HepG2 (cell line): ENCODE results near the gene ZFHX3.

Source experiments
- MYC ChIP-seq: sonication (generic); formaldehyde crosslinking; IDR thresholded peaks from 2 replicates; pipeline ENCODE4 v1.9.0; 2021; ENCODE audit warnings: missing genetic modification reagents, borderline replicate concordance
- PHB2 ChIP-seq: fragments of 450-650 bp; IDR thresholded peaks from 2 replicates; pipeline ENCODE4 v1.6.1; 2018; ENCODE audit not compliant: partially characterized antibody
- SP1 ChIP-seq, 2 experiments: fragments of 450-650 bp in 1 of 2; sonication (generic) in 1 of 2; formaldehyde crosslinking in 1 of 2; IDR thresholded peaks; 2 replicates each; pipeline versions ENCODE4 v1.4.0 to v1.6.1; 2016 to 2020; ENCODE audit warnings: missing genetic modification reagents in 1 of 2
- ZBTB40 ChIP-seq, 2 experiments: fragments of 450-650 bp in 1 of 2; sonication (generic) in 1 of 2; formaldehyde crosslinking in 1 of 2; IDR thresholded peaks; 2 replicates each; pipeline versions ENCODE4 v1.6.1 to v1.8.0; 2016 to 2022; ENCODE audit warnings: antibody characterized with exemption in 1 of 2, mild to moderate bottlenecking in 1 of 2, missing genetic modification reagents in 1 of 2
- ZNF781 ChIP-seq: sonication (generic); formaldehyde crosslinking; IDR thresholded peaks from 2 replicates; pipeline ENCODE4 v1.5.1; 2020; ENCODE audit warnings: borderline replicate concordance, mild to moderate bottlenecking, missing genetic modification reagents; ENCODE audit errors: not compliant biosample characterization
- TF ChIP-seq, protein P1 (sequence below): sonication (generic); formaldehyde crosslinking; IDR thresholded peaks from 2 replicates; pipeline ENCODE4 v1.5.0; 2020; ENCODE audit warnings: mild to moderate bottlenecking, missing genetic modification reagents, borderline replicate concordance
- TF ChIP-seq, protein P2 (sequence below): sonication (generic); formaldehyde crosslinking; IDR thresholded peaks from 2 replicates; pipeline ENCODE4 v1.5.0; 2020; ENCODE audit warnings: mild to moderate bottlenecking, missing genetic modification reagents

- no peak for TF ChIP-seq MYC (CRISPR knock-in tag)
- TF ChIP-seq PHB2: no peak
- TF ChIP-seq ZNF781 (CRISPR knock-in tag): no peak
- TF ChIP-seq, protein P1, sequence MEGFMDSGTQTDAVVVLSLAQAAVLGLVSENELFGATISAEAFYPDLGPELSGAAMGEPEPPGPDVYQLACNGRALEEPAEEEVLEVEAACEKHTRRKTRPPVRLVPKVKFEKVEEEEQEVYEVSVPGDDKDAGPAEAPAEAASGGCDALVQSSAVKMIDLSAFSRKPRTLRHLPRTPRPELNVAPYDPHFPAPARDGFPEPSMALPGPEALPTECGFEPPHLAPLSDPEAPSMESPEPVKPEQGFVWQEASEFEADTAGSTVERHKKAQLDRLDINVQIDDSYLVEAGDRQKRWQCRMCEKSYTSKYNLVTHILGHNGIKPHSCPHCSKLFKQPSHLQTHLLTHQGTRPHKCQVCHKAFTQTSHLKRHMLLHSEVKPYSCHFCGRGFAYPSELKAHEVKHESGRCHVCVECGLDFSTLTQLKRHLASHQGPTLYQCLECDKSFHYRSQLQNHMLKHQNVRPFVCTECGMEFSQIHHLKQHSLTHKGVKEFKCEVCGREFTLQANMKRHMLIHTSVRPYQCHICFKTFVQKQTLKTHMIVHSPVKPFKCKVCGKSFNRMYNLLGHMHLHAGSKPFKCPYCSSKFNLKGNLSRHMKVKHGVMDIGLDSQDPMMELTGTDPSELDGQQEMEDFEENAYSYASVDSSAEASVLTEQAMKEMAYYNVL (CRISPR knock-in tag): no peak
- TF ChIP-seq, protein P2, sequence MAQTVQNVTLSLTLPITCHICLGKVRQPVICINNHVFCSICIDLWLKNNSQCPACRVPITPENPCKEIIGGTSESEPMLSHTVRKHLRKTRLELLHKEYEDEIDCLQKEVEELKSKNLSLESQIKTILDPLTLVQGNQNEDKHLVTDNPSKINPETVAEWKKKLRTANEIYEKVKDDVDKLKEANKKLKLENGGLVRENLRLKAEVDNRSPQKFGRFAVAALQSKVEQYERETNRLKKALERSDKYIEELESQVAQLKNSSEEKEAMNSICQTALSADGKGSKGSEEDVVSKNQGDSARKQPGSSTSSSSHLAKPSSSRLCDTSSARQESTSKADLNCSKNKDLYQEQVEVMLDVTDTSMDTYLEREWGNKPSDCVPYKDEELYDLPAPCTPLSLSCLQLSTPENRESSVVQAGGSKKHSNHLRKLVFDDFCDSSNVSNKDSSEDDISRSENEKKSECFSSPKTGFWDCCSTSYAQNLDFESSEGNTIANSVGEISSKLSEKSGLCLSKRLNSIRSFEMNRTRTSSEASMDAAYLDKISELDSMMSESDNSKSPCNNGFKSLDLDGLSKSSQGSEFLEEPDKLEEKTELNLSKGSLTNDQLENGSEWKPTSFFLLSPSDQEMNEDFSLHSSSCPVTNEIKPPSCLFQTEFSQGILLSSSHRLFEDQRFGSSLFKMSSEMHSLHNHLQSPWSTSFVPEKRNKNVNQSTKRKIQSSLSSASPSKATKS (CRISPR knock-in tag): no peak
- no peak for TF ChIP-seq ZBTB40 (IDR thresholded peaks at IDR 0.05)
- TF ChIP-seq ZBTB40 (CRISPR knock-in tag; IDR thresholded peaks at IDR 0.05): no peak
- TF ChIP-seq SP1 (IDR thresholded peaks at IDR 0.05): no peak
- TF ChIP-seq SP1 (CRISPR knock-in tag; IDR thresholded peaks at IDR 0.05): no peak
Measured at GRCh38 chr16:72887537-72887936, 160.4 kb downstream of the ZFHX3 start.
